Astrocyte of the spinal cord (primary cell): ENCODE data around the gene SLC16A5.
A peak's percentile ranks its signal among the peaks of the same experiment; 100 is the strongest.
"Not testable (repeated sequence)": the region's sequence is repeated elsewhere in the genome, so short reads cannot be mapped to it uniquely, and the experiment has no call there.

ENCODE experiments used
- DNase-seq: peaks from one replicate; pipeline ENCODE4 v3.0.0; 2011; ENCODE audit warnings: low read depth, low spot score
- H3K4me3 ChIP-seq: 2 replicates; pipeline ENCODE4 v1.5.1; 2011; ENCODE audit warnings: low read depth, mild to moderate bottlenecking, low read length, moderate library complexity
- CTCF ChIP-seq: IDR thresholded peaks from 2 replicates; pipeline ENCODE4 v1.5.1; 2012; ENCODE audit warnings: low read depth, mild to moderate bottlenecking, low read length, inconsistent platforms
- in situ Hi-C: cut with HindIII; loops from 2 replicates; pipeline ENCODE4 v1.10.0; 2017; ENCODE audit warnings: low sequenced_read_pairs

SLC16A5 gene

GRCh38 chr17:75064867-75065561, 22.7 kb upstream of the SLC16A5 start:
- no peak for DNase-seq
- in situ Hi-C loops: no loop called here
- no peak overlapping the region for H3K4me3 ChIP-seq
- TF ChIP-seq CTCF: no peak

- no peak for DNase-seq
- H3K4me3 ChIP-seq: no peak overlapping the region
- in situ Hi-C loops: no loop called here
- TF ChIP-seq CTCF: no peak
These were observed 22.1 kb upstream of the SLC16A5 start for GRCh38 chr17:75065562-75066151.

GRCh38 chr17:75067856-75068255, 19.9 kb upstream of the SLC16A5 start:
- no peak for TF ChIP-seq CTCF
- DNase-seq: no peak
- H3K4me3 ChIP-seq: no peak overlapping the region
- in situ Hi-C loops: no loop called here

- DNase-seq: no peak
- no peak for TF ChIP-seq CTCF
- in situ Hi-C loops: no loop called here
- no peak overlapping the region for H3K4me3 ChIP-seq
These were observed 19.0 kb upstream of the SLC16A5 start for GRCh38 chr17:75068750-75069149.

- DNase-seq: no peak
- TF ChIP-seq CTCF: peak; percentile 42
- in situ Hi-C loops: no loop called here
These were observed 18.0 kb upstream of the SLC16A5 start for GRCh38 chr17:75069783-75070182.

GRCh38 chr17:75071478-75072271, 16.1 kb upstream of the SLC16A5 start:
- in situ Hi-C loops, DNase-seq: not testable (repeated sequence)

More at GRCh38 chr17:75069783-75070182, 18.0 kb upstream of the SLC16A5 start:
- H3K4me3 ChIP-seq: no peak overlapping the region

GRCh38 chr17:75072909-75073308, 14.8 kb upstream of the SLC16A5 start:
- H3K4me3 ChIP-seq, DNase-seq, in situ Hi-C loops: not testable (repeated sequence)

More at GRCh38 chr17:75071478-75072271, 16.1 kb upstream of the SLC16A5 start:
- H3K4me3 ChIP-seq: not testable (repeated sequence)
